Epithelial cell of prostate (primary cell): ENCODE results near the gene DCLRE1B.
A peak's percentile ranks its signal among the peaks of the same experiment; 100 is the strongest.

Source experiments
- DNase-seq: peaks from one replicate; pipeline ENCODE4 v3.0.0-alpha.2; 2011; ENCODE audit warnings: low read depth, low spot score
- H3K27ac ChIP-seq: fragments of 450-650 bp; 2 replicates; pipeline ENCODE4 v1.5.1; 2017; ENCODE audit warnings: mild to moderate bottlenecking

Gene DCLRE1B

GRCh38 chr1:113886417-113887401 is 18.4 kb upstream of the DCLRE1B start:
- DNase-seq = no peak
- peak overlapping the region; percentile 5 for H3K27ac ChIP-seq

GRCh38 chr1:113887402-113888175 is 17.5 kb upstream of the DCLRE1B start, which contains the start of gene BCL2L15:
Gene BCL2L15 (minus strand): TSS chr1:113887581. CDS start chr1:113887375, 206 bp downstream.
- DNase-seq = no peak
- peak within 1 kb of the TSS; percentile 5 for H3K27ac ChIP-seq

- no peak for DNase-seq
- H3K27ac ChIP-seq = no peak overlapping the region
Observed at GRCh38 chr1:113890816-113891215, 14.3 kb upstream of the DCLRE1B start.

- no peak for DNase-seq
- H3K27ac ChIP-seq = no peak overlapping the region
Observed at GRCh38 chr1:113891631-113892220, 13.4 kb upstream of the DCLRE1B start.

GRCh38 chr1:113893267-113893666 is 11.9 kb upstream of the DCLRE1B start:
- no peak overlapping the region for H3K27ac ChIP-seq
- DNase-seq = no peak

GRCh38 chr1:113895098-113895497 is 10.0 kb upstream of the DCLRE1B start:
- no peak overlapping the region for H3K27ac ChIP-seq
- DNase-seq = no peak

- H3K27ac ChIP-seq = no peak overlapping the region
Observed at GRCh38 chr1:113895961-113896360, 9.2 kb upstream of the DCLRE1B start.

GRCh38 chr1:113898241-113898814 is 6.8 kb upstream of the DCLRE1B start:
- no peak for DNase-seq
- H3K27ac ChIP-seq = no peak overlapping the region

More at GRCh38 chr1:113895961-113896360, 9.2 kb upstream of the DCLRE1B start:
- DNase-seq = no peak

- H3K27ac ChIP-seq = no peak overlapping the region
- no peak for DNase-seq
Observed at GRCh38 chr1:113899111-113899510, 6.0 kb upstream of the DCLRE1B start.

GRCh38 chr1:113901191-113901590 is 3.9 kb upstream of the DCLRE1B start:
- no peak overlapping the region for H3K27ac ChIP-seq
- DNase-seq = no peak

GRCh38 chr1:113903501-113904292 is 1.4 kb upstream of the DCLRE1B start:
- peak overlapping the region; percentile 84 for H3K27ac ChIP-seq
- DNase-seq = no peak

GRCh38 chr1:113904293-113904673 is 843 bp upstream of the DCLRE1B start:
- DNase-seq = peak; percentile 31
- peak overlapping the region; percentile 84 for H3K27ac ChIP-seq

GRCh38 chr1:113905435-113905861 is 322 bp downstream of the DCLRE1B start:
- no peak for DNase-seq
- H3K27ac ChIP-seq = peak overlapping the region; percentile 84

GRCh38 chr1:113912594-113913311 is 7.6 kb downstream of the DCLRE1B start:
- H3K27ac ChIP-seq = no peak overlapping the region
- DNase-seq = no peak

GRCh38 chr1:113913312-113913668 is 8.2 kb downstream of the DCLRE1B start:
- DNase-seq = no peak
- H3K27ac ChIP-seq = no peak overlapping the region

GRCh38 chr1:113913887-113914664 is 8.9 kb downstream of the DCLRE1B start:
- DNase-seq = no peak
- no peak overlapping the region for H3K27ac ChIP-seq

- no peak for DNase-seq
- no peak overlapping the region for H3K27ac ChIP-seq
Observed at GRCh38 chr1:113916974-113917373, 11.8 kb downstream of the DCLRE1B start.
